ENCODE results near the gene C14orf132. TPM values are rescaled to one million over a fixed set of nuclear protein-coding genes. Genes with fewer than 3 reads are reported as not detected.

The C14orf132 gene
- total and polyA plus RNA-seq, 9 donors: 3.9 to 20.3 (median 7.7) TPM

- Histone ChIP-seq H3K4me1 (ENCODE audit: insufficient read depth) (no peaks in the 10 kb centered on the region), H3K36me3 (no peaks in the 10 kb centered on the region), H3K27ac (no peak overlapping the region), H3K4me3 (no peak overlapping the region), H3K9me3 (no peaks in the 10 kb centered on the region), H3K27me3 (no peaks in the 10 kb centered on the region)
- intact Hi-C loops (cut with DNase I): no loop called here
- WGBS, 3 donors: 81 to 84% (median 82%) methylated on average over 4 of the region's 4 CpGs
- no peak for TF ChIP-seq EP300 (IDR thresholded peaks at IDR 0.05)
- no peak for TF ChIP-seq POLR2A (IDR thresholded peaks at IDR 0.05)
- no peak for TF ChIP-seq CTCF (IDR thresholded peaks at IDR 0.05)
- DNase-seq: no peak
These were observed 82.7 kb downstream of the C14orf132 start for GRCh38 chr14:96121660-96122395.

GRCh38 chr14:96122496-96122895, 83.3 kb downstream of the C14orf132 start:
- Histone ChIP-seq H3K9me3 (no peaks in the 10 kb centered on the region), H3K27me3 (no peaks in the 10 kb centered on the region), H3K36me3 (no peaks in the 10 kb centered on the region), H3K27ac (no peak overlapping the region), H3K4me3 (no peak overlapping the region), H3K4me1 (ENCODE audit: insufficient read depth) (no peaks in the 10 kb centered on the region)
- intact Hi-C loops (cut with DNase I): no loop called here
- DNase-seq: no peak
- 27 to 39% (median 30%) methylated on average over 6 of the region's 6 CpGs for WGBS, 3 donors
- TF ChIP-seq POLR2A (IDR thresholded peaks at IDR 0.05) (no peak), EP300 (IDR thresholded peaks at IDR 0.05) (no peak), CTCF (IDR thresholded peaks at IDR 0.05) (no peak)

- no peaks in the 10 kb centered on the region for H3K4me1 ChIP-seq (ENCODE audit: insufficient read depth)
- no peaks in the 10 kb centered on the region for H3K9me3 ChIP-seq
- no peak overlapping the region for H3K27ac ChIP-seq
- TF ChIP-seq EP300 (IDR thresholded peaks at IDR 0.05) (no peak), CTCF (IDR thresholded peaks at IDR 0.05) (no peak), POLR2A (IDR thresholded peaks at IDR 0.05) (no peak)
- no peaks in the 10 kb centered on the region for H3K27me3 ChIP-seq
- intact Hi-C loops (cut with DNase I): no loop called here
- no peak overlapping the region for H3K4me3 ChIP-seq
- no peak for DNase-seq
- 3 to 10% (median 3%) methylated on average over 3 of the region's 3 CpGs for WGBS, 3 donors
- no peaks in the 10 kb centered on the region for H3K36me3 ChIP-seq
These were observed 86.4 kb downstream of the C14orf132 start for GRCh38 chr14:96125536-96125935.

GRCh38 chr14:96126339-96126782, 87.2 kb downstream of the C14orf132 start:
- H3K27ac ChIP-seq: no peak overlapping the region
- H3K9me3 ChIP-seq: no peaks in the 10 kb centered on the region
- no peak for TF ChIP-seq EP300 (IDR thresholded peaks at IDR 0.05)
- TF ChIP-seq CTCF (IDR thresholded peaks at IDR 0.05): no peak
- TF ChIP-seq POLR2A (IDR thresholded peaks at IDR 0.05): no peak
- DNase-seq: no peak
- H3K36me3 ChIP-seq: no peaks in the 10 kb centered on the region
- intact Hi-C loops (cut with DNase I): no loop called here
- no peak overlapping the region for H3K4me3 ChIP-seq
- no peaks in the 10 kb centered on the region for H3K4me1 ChIP-seq (ENCODE audit: insufficient read depth)
- no peaks in the 10 kb centered on the region for H3K27me3 ChIP-seq
- WGBS, 3 donors: 67 to 70% (median 69%) methylated on average over 7 of the region's 7 CpGs
